GM12891 (cell line): Measurements from ENCODE around the gene PTN.
"Not testable (repeated sequence)": the region's sequence is repeated elsewhere in the genome, so short reads cannot be mapped to it uniquely, and the experiment has no call there.

ENCODE experiments used
- POLR2A ChIP-seq: IDR thresholded peaks from 2 replicates; pipeline ENCODE4 v1.6.1; 2011; ENCODE audit warnings: low read depth, low read length, control low read depth
- POLR2AphosphoS5 ChIP-seq: IDR thresholded peaks from 2 replicates; pipeline ENCODE4 v1.6.1; 2011; ENCODE audit warnings: low read depth, low read length, control low read depth

- not testable (repeated sequence) for TF ChIP-seq POLR2A, POLR2AphosphoS5
These were observed 161.9 kb downstream of the PTN start for GRCh38 chr7:137181619-137182018.
